Stimulated activated CD8-positive, alpha-beta memory T cell treated with anti-CD3 and anti-CD28 coated beads, Interleukin-7, amount 100 ng/mL, for 24 hours (primary cell): ENCODE measurements around the gene TYW1.
A peak's percentile ranks its signal among the peaks of the same experiment; 100 is the strongest.
"Not testable (repeated sequence)": the region's sequence is repeated elsewhere in the genome, so short reads cannot be mapped to it uniquely, and the experiment has no call there.

ENCODE experiments used
- DNase-seq: peaks from one replicate; pipeline ENCODE4 v3.0.0-alpha.2; 2020; ENCODE audit warnings: low read depth

TYW1 gene, protein sequence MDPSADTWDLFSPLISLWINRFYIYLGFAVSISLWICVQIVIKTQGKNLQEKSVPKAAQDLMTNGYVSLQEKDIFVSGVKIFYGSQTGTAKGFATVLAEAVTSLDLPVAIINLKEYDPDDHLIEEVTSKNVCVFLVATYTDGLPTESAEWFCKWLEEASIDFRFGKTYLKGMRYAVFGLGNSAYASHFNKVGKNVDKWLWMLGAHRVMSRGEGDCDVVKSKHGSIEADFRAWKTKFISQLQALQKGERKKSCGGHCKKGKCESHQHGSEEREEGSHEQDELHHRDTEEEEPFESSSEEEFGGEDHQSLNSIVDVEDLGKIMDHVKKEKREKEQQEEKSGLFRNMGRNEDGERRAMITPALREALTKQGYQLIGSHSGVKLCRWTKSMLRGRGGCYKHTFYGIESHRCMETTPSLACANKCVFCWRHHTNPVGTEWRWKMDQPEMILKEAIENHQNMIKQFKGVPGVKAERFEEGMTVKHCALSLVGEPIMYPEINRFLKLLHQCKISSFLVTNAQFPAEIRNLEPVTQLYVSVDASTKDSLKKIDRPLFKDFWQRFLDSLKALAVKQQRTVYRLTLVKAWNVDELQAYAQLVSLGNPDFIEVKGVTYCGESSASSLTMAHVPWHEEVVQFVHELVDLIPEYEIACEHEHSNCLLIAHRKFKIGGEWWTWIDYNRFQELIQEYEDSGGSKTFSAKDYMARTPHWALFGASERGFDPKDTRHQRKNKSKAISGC

GRCh38 chr7:66996444-66997191, at the start of gene TYW1:
Gene TYW1, plus strand, starts transcription at chr7:66996833. Its CDS starts 146 bp downstream, at chr7:66996979.
- DNase-seq, result peak; percentile 97

- no peak for DNase-seq
These were observed 48.0 kb upstream of the TYW1 start for GRCh38 chr7:66948480-66949109.

GRCh38 chr7:66950311-66950710, 46.3 kb upstream of the TYW1 start:
- no peak for DNase-seq

DNA sequence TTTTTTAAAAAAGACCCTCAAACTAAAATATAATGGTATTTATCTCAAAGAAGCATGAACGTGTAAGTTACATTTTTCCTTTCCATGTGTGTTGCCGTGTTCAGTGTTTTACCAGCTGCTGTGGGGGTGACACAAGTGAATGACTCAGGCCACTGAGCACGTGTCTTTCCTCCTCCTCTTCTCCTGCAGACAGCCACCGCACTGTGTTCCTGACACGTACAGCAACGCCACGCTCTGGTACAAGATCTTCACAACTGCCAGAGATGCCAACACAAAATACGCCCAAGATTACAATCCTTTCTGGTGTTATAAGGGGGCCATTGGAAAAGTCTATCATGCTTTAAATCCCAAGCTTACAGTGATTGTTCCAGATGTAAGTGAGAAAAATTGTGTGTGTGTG, 45.9 kb upstream of the TYW1 start:
- DNase-seq, result no peak

- no peak for DNase-seq
These were observed 44.1 kb upstream of the TYW1 start for GRCh38 chr7:66952343-66953043.

DNA sequence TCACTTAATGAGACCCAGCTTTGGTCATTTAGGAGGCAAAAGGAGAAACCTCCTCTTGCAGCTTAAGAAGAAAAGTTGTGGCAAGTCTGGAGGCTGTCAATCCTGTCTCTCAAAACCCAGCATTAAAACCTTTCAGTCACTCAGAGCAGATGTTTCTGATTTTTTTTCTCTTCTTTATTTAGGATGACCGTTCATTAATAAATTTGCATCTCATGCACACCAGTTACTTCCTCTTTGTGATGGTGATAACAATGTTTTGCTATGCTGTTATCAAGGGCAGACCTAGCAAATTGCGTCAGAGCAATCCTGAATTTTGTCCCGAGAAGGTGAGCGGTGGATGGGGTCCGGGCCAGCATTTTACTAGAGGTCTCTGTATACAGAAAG, 43.6 kb upstream of the TYW1 start:
- no peak for DNase-seq

DNA sequence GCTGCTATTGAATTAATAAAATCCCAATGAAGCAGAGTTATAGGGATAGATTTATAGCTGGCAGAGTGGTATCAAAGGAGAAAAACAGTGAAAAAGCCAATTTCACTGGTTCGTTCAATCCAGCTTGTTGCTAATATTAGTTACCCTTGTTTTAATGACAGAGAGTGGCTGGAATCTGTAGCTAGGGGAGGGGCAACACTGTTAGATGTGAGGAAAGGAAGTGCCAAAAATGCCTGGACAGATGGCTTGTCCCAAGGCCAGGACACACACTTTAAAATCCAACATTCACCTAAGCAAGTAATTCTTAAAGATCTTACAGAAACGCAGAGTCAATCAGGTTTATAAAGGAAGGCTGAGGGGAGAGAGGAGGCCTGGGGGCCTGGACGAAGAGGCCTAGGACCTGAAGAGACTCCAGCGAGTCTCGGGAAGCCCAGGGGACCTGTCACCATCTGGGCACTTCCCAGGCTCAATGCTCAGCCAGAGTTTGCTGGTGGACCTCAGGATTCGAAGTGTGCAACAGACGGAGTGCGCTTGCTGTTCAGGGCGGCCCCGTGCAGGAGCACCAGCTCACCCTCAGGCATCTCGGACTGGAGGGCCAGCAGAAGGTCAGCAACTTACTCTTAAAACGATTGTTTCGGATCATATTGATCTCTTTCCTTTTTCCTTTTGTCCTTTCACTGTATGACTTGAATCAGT, 38.9 kb upstream of the TYW1 start:
- DNase-seq, result no peak

DNA sequence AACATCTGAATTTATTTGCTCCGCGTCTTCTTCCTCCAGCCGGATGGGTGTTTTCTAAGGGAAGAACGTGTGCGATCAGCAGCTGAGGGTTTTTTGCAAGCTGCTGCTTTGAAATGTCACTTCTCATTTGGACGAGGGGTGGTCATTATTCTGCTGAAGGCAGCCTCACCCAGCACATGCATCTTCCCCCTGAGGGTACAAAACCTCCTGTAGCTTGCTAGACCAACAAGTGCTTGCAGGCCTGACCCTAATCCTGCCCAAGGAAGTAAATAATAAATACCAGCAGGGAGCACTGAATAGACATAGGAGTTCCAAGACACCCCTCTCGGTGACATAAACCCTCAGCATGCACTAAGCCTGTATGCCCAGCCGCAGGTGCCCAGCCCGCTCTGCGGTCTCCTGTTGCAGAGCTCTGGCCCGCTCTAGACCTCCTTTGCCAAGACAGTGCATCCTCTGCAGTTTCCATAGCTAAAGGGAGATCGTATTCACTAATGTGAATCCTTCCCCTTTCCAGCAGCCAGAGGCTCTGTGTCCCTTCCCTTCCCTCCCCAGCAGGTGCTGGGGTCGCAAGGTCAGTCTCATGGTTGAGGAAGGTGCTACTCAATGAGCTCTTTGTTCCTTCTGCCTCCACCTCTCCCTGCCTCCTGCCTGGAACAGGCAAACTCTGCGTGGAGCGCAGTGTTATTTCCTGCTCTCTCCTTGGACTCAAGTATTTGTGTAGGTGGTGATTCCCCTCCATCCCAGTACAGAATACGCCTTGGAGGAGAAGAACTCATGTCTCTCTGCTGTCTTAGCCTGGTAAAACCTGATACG, 37.9 kb upstream of the TYW1 start:
- DNase-seq, result no peak

DNA sequence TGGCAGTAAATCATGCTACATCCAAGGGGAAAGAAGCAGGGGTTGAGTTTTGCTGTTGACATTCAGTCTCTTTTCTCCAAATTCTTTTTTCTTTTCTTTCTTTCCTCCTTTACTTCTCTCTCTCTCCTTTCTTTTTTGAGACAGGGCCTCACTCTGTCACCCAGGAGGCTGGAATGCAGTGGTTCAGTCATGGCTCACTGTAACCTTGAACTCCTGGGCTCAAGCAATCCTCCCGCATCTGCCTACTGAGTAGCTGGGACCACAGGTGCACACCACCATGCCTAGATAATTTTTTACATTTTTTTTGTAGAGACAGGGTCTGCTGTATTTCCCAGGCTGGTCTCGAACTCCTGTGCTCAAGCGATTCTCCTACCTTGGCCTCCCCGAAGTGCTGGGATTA, 36.4 kb upstream of the TYW1 start:
- no peak for DNase-seq

DNA sequence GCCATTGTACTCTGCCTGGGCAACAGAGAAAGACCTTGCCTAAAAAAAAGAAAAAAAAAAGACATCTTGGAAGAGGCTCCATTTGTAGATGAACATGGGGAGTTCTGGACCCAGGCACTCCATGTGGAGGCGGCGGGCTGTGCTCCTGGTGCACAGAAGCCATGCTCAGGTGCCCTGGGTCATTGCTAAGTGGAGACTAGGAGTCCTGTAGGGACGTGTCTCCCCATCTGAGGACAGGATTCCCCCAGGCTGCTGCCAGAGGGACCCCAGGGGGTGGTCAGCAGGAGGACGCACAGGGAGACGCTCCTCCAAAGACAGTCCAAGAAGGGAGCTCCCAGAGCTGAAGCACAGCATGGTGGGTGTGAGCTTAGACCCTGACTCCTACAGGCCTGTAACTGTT, 35.5 kb upstream of the TYW1 start:
- no peak for DNase-seq

GRCh38 chr7:66964411-66964810, 32.2 kb upstream of the TYW1 start:
- no peak for DNase-seq

DNA sequence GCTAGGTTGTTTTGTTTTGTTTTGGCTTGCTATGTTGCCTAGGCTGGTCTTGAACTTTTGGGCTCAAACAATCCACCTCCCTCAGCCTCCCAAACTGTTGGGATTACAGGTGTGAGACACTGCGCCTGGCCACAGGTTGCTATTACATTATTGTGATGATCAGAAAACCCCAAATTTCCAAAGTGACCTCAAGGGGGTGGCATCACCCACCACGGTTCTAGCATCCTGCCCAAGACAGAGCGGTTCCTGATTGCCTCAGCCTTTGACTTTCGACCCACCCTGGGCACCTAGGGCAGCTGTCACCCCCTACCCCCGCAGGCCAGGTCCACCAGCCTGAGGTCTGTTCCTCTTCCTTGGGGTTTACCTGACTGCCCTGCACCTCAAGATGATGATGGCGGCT, 29.6 kb upstream of the TYW1 start:
- no peak for DNase-seq

DNA sequence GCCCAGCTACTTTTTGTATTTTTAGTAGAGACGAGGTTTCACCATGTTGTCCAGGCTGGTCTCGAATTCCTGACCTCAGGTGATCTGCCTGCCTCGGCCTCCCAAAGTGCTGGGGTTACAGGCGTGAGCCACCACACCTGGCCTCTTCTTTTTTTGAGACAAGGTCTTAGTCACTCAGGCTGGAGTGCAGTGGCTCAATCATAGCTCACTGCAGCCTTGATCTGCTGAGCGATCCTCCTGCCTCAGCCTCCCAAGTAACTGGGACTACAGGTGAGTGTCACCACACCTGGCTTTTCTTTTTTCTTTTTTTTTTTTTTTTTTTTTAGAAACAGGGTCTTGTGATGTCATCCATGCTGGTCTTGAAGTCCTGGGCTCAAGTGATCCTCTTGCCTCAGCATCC, 27.6 kb upstream of the TYW1 start:
- not testable (repeated sequence) for DNase-seq

- DNase-seq, result no peak
These were observed 26.3 kb upstream of the TYW1 start for GRCh38 chr7:66970310-66970709.

DNA sequence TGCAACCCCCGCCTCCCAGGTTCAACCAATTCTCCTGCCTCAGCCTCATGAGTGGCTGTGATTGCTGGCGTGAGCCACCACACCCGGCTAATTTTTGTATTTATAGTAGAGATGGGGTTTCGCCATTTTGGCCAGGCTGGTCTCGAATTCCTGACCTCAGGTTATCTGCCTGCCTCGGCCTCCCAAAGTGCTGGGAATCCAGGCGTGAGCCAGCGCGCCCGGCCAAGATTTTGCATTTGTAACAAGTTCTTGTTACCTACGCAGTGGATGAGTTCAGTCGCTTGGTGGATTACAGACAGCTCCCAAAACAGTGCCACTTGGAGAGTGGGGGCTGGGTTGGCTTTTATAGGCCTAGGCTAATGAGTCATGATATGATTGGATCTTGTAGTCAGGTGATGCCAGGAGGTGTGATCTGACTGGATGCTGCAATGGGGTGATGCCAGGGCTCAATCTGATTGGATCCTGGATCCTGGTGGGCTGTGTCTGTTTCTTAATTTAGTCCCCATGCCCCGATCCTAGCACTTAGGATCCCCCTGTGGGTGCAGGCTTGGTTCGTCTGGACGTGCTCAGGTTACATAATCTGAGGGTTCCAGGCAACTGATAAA, 21.5 kb upstream of the TYW1 start:
- no peak for DNase-seq

DNA sequence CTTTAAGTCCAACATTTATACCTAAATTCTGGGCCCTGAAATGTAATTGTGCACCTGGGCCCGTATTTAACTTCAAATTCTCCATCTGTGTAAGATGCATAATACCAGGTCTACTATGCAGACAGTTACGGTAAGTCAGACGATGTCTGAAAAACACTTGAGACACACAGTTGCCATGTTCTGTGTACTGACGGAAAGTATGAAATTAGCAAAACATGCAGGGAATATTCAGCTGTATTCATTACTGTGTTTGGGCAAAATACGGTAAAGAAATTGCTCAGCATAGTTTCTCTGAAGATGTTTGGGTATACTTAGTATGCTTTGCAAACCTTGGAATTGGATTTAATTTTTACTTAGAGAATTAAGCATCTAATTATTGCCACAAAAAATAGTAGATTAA, 18.3 kb upstream of the TYW1 start:
- DNase-seq, result not testable (repeated sequence)

DNA sequence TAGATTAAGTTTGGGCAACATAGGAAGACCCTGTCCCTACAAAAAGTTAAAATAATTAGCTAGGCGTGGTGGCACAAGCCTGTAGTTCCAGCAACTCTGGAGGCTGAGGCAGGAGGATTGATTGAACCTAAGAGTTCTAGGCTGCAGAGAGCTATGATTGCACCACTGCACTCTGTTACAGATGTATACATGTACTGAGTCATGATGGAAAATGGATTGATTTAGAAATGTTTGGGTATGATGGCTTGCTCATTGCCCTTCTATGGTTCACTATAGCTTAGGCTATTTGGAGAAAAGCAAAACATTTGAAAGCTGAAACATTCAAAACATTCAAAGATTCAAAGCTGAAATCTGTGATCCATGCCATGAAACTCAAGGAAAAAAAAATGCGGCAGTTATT, 17.6 kb upstream of the TYW1 start:
- not testable (repeated sequence) for DNase-seq

DNA sequence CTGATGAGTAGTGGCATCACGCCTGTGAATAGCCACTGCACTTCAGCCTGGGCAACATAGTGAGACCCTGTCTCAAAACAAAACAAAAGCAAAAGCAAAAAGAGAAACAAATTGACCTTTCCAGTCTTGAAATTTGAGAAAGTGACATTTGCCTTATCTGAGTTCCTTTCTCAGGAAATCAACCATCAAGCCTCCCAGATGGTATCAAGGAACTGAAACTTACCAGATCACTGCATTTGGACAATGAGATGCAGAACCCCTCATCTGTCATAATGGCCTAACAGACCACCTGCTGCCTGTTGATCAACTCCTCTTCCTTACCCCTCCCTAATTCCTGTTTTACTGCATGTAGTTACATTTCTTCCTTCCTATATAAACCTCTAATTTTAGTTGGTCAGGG, 16.3 kb upstream of the TYW1 start:
- not testable (repeated sequence) for DNase-seq

GRCh38 chr7:66989552-66989951, 7.1 kb upstream of the TYW1 start:
- DNase-seq, result not testable (repeated sequence)

DNA sequence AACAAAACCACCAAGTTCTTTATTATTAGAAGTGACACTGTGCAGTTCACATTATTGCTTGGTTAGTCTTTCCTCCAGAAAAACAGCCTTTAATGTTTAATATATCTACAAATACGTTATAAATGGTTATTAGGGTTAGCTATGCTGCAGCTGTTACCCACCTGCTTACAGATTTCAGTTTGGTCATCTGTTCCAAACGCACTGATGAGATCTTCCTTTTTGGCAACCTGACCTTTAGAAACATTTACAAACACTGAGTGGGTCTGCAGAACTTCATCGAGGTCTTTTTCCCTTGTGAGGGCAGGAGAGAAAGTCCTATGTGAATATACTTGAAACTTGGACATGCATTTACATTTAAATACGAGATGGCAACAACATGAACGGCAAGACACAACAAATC, 2.6 kb upstream of the TYW1 start:
- not testable (repeated sequence) for DNase-seq
